ENCODE measurements around the gene TMEM86B. TPM values are rescaled to one million over a fixed set of nuclear protein-coding genes. Genes with fewer than 3 reads are reported as not detected.

TMEM86B gene
- polyA plus RNA-seq, 1 of the 3 experiments (the other 2 are of a cell fraction): 3.0 TPM

- H3F3A ChIP-seq (replicated peaks; ENCODE audit: insufficient read depth): peaks cover 2% of the 10 kb centered on the region
- peaks cover 17 to 26% of the 10 kb centered on the region in 2 experiments; a peak in 3 of 4 replicates for H3K4me1 ChIP-seq (ENCODE audit: control insufficient read depth in 1 of 2, insufficient read depth in 2 of 2, low read depth in 1 of 2, low read length in 1 of 2)
- no peak for TF ChIP-seq FOXJ3 (CRISPR knock-in tag; IDR thresholded peaks at IDR 0.05)
- no peak for TF ChIP-seq TCF12 (IDR thresholded peaks at IDR 0.05)
- TF ChIP-seq NRF1 (IDR thresholded peaks at IDR 0.05; ENCODE audit: low read depth, low read length): peak; percentile 75
- H3K9me2 ChIP-seq: no peaks in the 10 kb centered on the region
- H3K4me3 ChIP-seq (ENCODE audit: low read depth in 2 of 2, low read length in 1 of 2): peak overlapping the region; percentile 87 to 94
- CTCF ChIA-PET: interaction anchor here (1.3 to 2.2 kb wide), 4 partner anchors 43 to 99 kb away, joined by 3 to 6 read pairs (median 6); partner anchors contain the start of gene DNAAF3
- H4K20me1 ChIP-seq (ENCODE audit: insufficient read depth): peaks cover 48% of the 10 kb centered on the region
- no peaks in the 10 kb centered on the region for H3K27me3 ChIP-seq (ENCODE audit: insufficient read depth)
- no peak overlapping the region; the same call in 1 of the 2 replicates for H2AFZ ChIP-seq (ENCODE audit: low read depth)
- 3% methylated on average over 5 of the region's 53 CpGs for WGBS (ENCODE audit: low lambda C conversion rate)
- H3K9ac ChIP-seq: peak overlapping the region; percentile 90
- H3K4me2 ChIP-seq: peak overlapping the region; percentile 96
- peak; percentile 87 for DNase-seq
- H3K9me3 ChIP-seq: no peaks in the 10 kb centered on the region
- peaks cover 52% of the 10 kb centered on the region for H3K79me2 ChIP-seq (ENCODE audit: insufficient read depth)
- POLR2A ChIA-PET: interaction anchor here (1.0 to 2.3 kb wide), 8 partner anchors 11 to 149 kb away, joined by 3 to 19 read pairs (median 10); partner anchors contain the start of genes HSPBP1, KMT5C, SYT5 and TMEM86B
- H3K36me3 ChIP-seq (replicated peaks in 1 of 2; ENCODE audit: control insufficient read depth in 1 of 2, insufficient read depth in 2 of 2, low read length in 1 of 2): peaks cover 0 to 4% of the 10 kb centered on the region in 2 experiments
- peak overlapping the region; percentile 82 to 90 for H3K27ac ChIP-seq (ENCODE audit: low read depth in 2 of 2, low read length in 1 of 2)
These were observed 29.9 kb upstream of the TMEM86B start for GRCh38 chr19:55258476-55258827.

- peaks cover 55% of the 10 kb centered on the region for H4K20me1 ChIP-seq (ENCODE audit: insufficient read depth)
- peaks cover 2% of the 10 kb centered on the region for H3F3A ChIP-seq (replicated peaks; ENCODE audit: insufficient read depth)
- peaks cover 17 to 26% of the 10 kb centered on the region in 2 experiments; a peak in 3 of 4 replicates for H3K4me1 ChIP-seq (ENCODE audit: control insufficient read depth in 1 of 2, insufficient read depth in 2 of 2, low read depth in 1 of 2, low read length in 1 of 2)
- peak overlapping the region; percentile 87 to 94 for H3K4me3 ChIP-seq (ENCODE audit: low read depth in 2 of 2, low read length in 1 of 2)
- peak overlapping the region; percentile 11 to 37; a peak in 2 of 4 replicates for H3K27ac ChIP-seq (ENCODE audit: low read depth in 2 of 2, low read length in 1 of 2)
- peaks cover 0 to 4% of the 10 kb centered on the region in 2 experiments for H3K36me3 ChIP-seq (replicated peaks in 1 of 2; ENCODE audit: control insufficient read depth in 1 of 2, insufficient read depth in 2 of 2, low read length in 1 of 2)
- 7% methylated on average over 46 of the region's 51 CpGs for WGBS (ENCODE audit: low lambda C conversion rate)
- H3K4me2 ChIP-seq: peak overlapping the region; percentile 96
- H3K9ac ChIP-seq: peak overlapping the region; percentile 90
- no peaks in the 10 kb centered on the region for H3K27me3 ChIP-seq (ENCODE audit: insufficient read depth)
- H3K9me2 ChIP-seq: no peaks in the 10 kb centered on the region
- DNase-seq: peak; percentile 55
- ChIA-PET POLR2A (interaction anchor here (1.3 to 1.6 kb wide), 2 partner anchors 10 to 22 kb away, joined by 3 to 5 read pairs; partner anchors contain the start of gene HSPBP1), CTCF (interaction anchor here (0.7 to 1.8 kb wide), 2 partner anchors 44 to 80 kb away, joined by 3 to 5 read pairs; no protein-coding TSS in a partner anchor)
- no peak overlapping the region for H2AFZ ChIP-seq (ENCODE audit: low read depth)
- TF ChIP-seq MAX (IDR thresholded peaks at IDR 0.05; ENCODE audit: low read depth) (peak; percentile 76; the same call in 1 of the 2 replicates), MXI1 (IDR thresholded peaks at IDR 0.05; ENCODE audit: low read depth, low read length) (peak; percentile 76), TAF1 (IDR thresholded peaks at IDR 0.05; ENCODE audit: borderline replicate concordance, low read depth, low read length) (no peak), MEF2A (IDR thresholded peaks at IDR 0.05; ENCODE audit: borderline replicate concordance, low read depth) (no peak), SIN3A (IDR thresholded peaks at IDR 0.05; ENCODE audit: borderline replicate concordance, low read depth, low read length) (0 out of 2 replicates have a peak, but pooled peaks have one; percentile 57)
- no peaks in the 10 kb centered on the region for H3K9me3 ChIP-seq
- H3K79me2 ChIP-seq (ENCODE audit: insufficient read depth): peaks cover 59% of the 10 kb centered on the region
These were observed 29.2 kb upstream of the TMEM86B start for GRCh38 chr19:55257461-55258420.
